ENCODE measurements around the gene MPC1. TPM values are rescaled to one million over a fixed set of nuclear protein-coding genes. Genes with fewer than 3 reads are reported as not detected.
"Not testable (repeated sequence)": the region's sequence is repeated elsewhere in the genome, so short reads cannot be mapped to it uniquely, and the experiment has no call there.

MPC1 gene
- total RNA-seq, 1 donor from 2014 or later: 14.3 TPM

DNA sequence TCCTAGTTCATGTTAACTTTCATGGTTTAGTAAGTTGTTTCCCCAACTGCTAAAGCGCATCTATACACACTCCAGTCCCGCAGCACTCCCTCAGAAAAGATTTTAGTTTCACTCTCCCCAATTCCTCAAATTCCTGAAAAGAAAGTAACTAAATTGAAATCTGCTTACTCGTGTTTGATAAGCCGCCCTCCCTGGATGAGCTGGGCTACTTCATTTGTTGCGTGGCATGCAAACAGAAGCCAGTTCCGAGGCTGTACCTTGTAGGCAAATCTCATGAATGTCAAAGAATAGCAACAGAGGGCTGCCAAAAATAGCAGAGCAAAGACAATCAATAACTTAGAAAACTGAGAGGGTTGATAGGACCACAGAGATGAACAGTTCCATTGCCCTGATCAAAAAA lies 16.9 kb downstream of the MPC1 start:
- Mint-ChIP-seq H3K4me1 (no peaks in the 10 kb centered on the region), H3K27ac (no peak overlapping the region), H3K27me3 (ENCODE audit: low read depth) (no peaks in the 10 kb centered on the region), H3K9me3 (no peaks in the 10 kb centered on the region), H3K36me3 (no peaks in the 10 kb centered on the region), H3K4me3 (no peak overlapping the region)
- TF ChIP-seq, protein P1, sequence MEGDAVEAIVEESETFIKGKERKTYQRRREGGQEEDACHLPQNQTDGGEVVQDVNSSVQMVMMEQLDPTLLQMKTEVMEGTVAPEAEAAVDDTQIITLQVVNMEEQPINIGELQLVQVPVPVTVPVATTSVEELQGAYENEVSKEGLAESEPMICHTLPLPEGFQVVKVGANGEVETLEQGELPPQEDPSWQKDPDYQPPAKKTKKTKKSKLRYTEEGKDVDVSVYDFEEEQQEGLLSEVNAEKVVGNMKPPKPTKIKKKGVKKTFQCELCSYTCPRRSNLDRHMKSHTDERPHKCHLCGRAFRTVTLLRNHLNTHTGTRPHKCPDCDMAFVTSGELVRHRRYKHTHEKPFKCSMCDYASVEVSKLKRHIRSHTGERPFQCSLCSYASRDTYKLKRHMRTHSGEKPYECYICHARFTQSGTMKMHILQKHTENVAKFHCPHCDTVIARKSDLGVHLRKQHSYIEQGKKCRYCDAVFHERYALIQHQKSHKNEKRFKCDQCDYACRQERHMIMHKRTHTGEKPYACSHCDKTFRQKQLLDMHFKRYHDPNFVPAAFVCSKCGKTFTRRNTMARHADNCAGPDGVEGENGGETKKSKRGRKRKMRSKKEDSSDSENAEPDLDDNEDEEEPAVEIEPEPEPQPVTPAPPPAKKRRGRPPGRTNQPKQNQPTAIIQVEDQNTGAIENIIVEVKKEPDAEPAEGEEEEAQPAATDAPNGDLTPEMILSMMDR (IDR thresholded peaks at IDR 0.05; ENCODE audit: unreplicated experiment): no peak
- DNase-seq (ENCODE audit: low spot score in 2 of 2, unreplicated experiment in 2 of 2): no peak

DNA sequence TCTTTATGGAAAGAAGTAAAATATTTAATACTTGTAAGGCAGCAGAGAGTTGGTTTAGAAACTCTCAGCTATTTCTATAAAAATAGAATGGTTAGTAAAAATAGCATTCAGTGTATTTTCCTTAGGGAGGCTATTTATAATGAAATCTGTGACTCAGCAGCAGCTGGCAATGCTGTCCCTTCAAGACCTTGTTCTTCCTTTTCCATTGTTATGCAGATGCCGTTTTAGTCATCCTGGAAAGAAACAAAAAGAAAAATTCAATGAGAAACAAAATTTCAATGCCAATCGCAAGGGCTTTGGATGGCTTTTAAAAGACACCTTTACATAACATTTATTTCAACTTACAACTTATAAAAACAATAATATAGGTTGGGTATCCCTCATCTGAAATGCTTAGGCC lies 17.5 kb downstream of the MPC1 start:
- no peak overlapping the region for H3K27ac Mint-ChIP-seq
- no peak for DNase-seq (ENCODE audit: low spot score in 2 of 2, unreplicated experiment in 2 of 2)

DNA sequence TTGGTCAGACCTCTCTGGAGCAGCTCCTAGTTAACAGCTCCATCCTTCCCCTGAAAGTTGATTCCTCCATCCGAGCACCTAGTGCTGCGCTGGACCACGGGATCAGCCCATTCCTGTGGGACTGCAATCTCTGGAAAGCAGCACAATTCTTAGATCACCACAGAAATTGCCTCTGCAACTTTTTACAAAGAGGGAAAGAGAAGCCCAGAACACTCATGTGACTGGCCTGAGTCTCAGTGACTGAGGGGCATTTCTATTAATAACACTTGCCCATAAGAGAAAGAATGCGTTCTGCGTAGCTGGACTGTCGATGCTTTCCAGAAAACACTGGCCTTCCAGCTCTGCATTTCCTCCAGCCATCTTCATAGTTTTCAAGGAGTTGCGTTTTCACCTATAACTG lies 18.3 kb downstream of the MPC1 start:
- H3K36me3 Mint-ChIP-seq: no peaks in the 10 kb centered on the region
- TF ChIP-seq, protein P1 (IDR thresholded peaks at IDR 0.05; ENCODE audit: unreplicated experiment): no peak
- no peak overlapping the region for H3K4me3 Mint-ChIP-seq
- H3K9me3 Mint-ChIP-seq: peaks cover 1% of the 10 kb centered on the region
- H3K27me3 Mint-ChIP-seq (ENCODE audit: low read depth): no peaks in the 10 kb centered on the region
- H3K4me1 Mint-ChIP-seq: no peaks in the 10 kb centered on the region
- H3K27ac Mint-ChIP-seq: no peak overlapping the region
- no peak for DNase-seq (ENCODE audit: low spot score in 2 of 2, unreplicated experiment in 2 of 2)

More for the DNA sequence above, 17.5 kb downstream of the MPC1 start:
- no peaks in the 10 kb centered on the region for H3K27me3 Mint-ChIP-seq (ENCODE audit: low read depth)
- H3K36me3 Mint-ChIP-seq: no peaks in the 10 kb centered on the region
- no peaks in the 10 kb centered on the region for H3K9me3 Mint-ChIP-seq
- TF ChIP-seq, protein P1 (IDR thresholded peaks at IDR 0.05; ENCODE audit: unreplicated experiment): no peak
- no peak overlapping the region for H3K4me3 Mint-ChIP-seq
- no peaks in the 10 kb centered on the region for H3K4me1 Mint-ChIP-seq

DNA sequence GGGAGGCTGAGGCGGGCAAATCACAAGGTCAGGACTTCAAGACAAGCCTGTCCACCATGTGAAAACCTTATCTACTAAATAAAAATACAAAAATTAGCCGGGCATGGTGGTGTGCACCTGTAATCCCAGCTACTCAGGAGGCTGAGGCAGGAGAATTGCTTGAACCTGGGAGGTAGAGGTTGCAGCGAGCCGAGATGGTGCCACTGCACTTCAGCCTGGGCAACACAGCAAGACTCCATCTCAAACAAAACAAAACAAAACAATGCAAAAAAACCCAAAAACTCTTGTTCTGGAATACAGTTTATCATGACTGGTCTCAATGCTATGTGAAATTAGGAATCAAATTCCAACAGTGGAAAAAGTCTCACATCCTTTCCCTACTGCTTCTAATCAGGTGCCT lies 20.3 kb downstream of the MPC1 start:
- H3K36me3 Mint-ChIP-seq; DNase-seq (ENCODE audit: low spot score in 2 of 2, unreplicated experiment in 2 of 2); H3K27ac Mint-ChIP-seq; H3K4me1 Mint-ChIP-seq; H3K4me3 Mint-ChIP-seq; H3K27me3 Mint-ChIP-seq (ENCODE audit: low read depth): not testable (repeated sequence)
- peaks cover 11% of the 10 kb centered on the region for H3K9me3 Mint-ChIP-seq

DNA sequence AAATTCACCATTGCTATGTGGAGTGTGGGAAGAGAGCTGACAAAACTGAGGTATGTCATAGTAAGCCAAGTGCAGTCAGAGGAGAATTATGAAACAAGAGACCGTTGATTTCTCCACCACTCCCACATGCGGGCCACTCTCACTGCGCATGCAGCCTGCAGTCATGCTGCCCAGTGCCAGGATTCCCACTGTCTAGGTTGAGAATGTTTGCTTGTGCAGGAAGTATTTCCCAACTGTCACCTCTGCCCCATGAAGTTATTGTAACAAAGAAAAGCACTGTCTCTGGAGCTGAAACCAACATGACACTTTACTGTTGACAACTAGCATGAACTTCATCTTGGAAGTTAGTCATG lies 21.7 kb downstream of the MPC1 start:
- Mint-ChIP-seq H3K27ac (no peak overlapping the region), H3K9me3 (peaks cover 11% of the 10 kb centered on the region), H3K4me3 (no peak overlapping the region), H3K4me1 (no peaks in the 10 kb centered on the region), H3K36me3 (no peaks in the 10 kb centered on the region), H3K27me3 (ENCODE audit: low read depth) (peaks cover 15% of the 10 kb centered on the region)
- no peak for DNase-seq (ENCODE audit: low spot score in 2 of 2, unreplicated experiment in 2 of 2)
- TF ChIP-seq, protein P1 (IDR thresholded peaks at IDR 0.05; ENCODE audit: unreplicated experiment): no peak

- Mint-ChIP-seq H3K27ac (no peak overlapping the region), H3K36me3 (no peaks in the 10 kb centered on the region), H3K4me3 (no peak overlapping the region), H3K27me3 (ENCODE audit: low read depth) (peaks cover 19% of the 10 kb centered on the region), H3K9me3 (peaks cover 11% of the 10 kb centered on the region), H3K4me1 (no peaks in the 10 kb centered on the region)
- TF ChIP-seq, protein P1 (IDR thresholded peaks at IDR 0.05; ENCODE audit: unreplicated experiment): no peak
- no peak for DNase-seq (ENCODE audit: low spot score in 2 of 2, unreplicated experiment in 2 of 2)
Measured at GRCh38 chr6:166360243-166361076, 22.3 kb downstream of the MPC1 start.
